ENCODE data around the gene ACLY.

ACLY gene

GRCh38 chr17:41823141-41823524 lies 95.6 kb downstream of the ACLY start:
- Histone ChIP-seq H3K27ac (ENCODE audit: low read depth, low read length) (no peak overlapping the region), H3K9me3 (ENCODE audit: control insufficient read depth, insufficient read depth, low read length) (no peaks in the 10 kb centered on the region), H3K9ac (ENCODE audit: low read depth, low read length) (no peak overlapping the region), H3K36me3 (ENCODE audit: control insufficient read depth, insufficient read depth, low read length) (peaks cover 70% of the 10 kb centered on the region), H3K4me3 (ENCODE audit: low read depth, low read length) (no peak overlapping the region), H3K4me1 (ENCODE audit: control insufficient read depth, insufficient read depth, low read length) (peaks cover 11% of the 10 kb centered on the region), H3K27me3 (ENCODE audit: control insufficient read depth, insufficient read depth, low read length) (no peaks in the 10 kb centered on the region)

DNA sequence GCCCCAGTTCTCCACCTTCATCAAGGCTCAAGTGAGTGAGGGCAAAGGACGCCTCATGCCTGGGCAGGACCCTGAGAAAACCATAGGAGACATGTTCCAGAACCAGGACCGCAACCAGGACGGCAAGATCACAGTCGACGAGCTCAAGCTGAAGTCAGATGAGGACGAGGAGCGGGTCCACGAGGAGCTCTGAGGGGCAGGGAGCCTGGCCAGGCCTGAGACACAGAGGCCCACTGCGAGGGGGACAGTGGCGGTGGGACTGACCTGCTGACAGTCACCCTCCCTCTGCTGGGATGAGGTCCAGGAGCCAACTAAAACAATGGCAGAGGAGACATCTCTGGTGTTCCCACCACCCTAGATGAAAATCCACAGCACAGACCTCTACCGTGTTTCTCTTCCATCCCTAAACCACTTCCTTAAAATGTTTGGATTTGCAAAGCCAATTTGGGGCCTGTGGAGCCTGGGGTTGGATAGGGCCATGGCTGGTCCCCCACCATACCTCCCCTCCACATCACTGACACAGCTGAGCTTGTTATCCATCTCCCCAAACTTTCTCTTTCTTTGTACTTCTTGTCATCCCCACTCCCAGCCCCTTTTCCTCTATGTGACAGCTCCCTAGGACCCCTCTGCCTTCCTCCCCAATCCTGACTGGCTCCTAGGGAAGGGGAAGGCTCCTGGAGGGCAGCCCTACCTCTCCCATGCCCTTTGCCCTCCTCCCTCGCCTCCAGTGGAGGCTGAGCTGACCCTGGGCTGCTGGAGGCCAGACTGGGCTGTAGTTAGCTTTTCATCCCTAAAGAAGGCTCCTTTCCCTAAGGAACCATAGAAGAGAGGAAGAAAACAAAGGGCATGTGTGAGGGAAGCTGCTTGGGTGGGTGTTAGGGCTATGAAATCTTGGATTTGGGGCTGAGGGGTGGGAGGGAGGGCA lies 96.3 kb downstream of the ACLY start:
- H3K36me3 ChIP-seq (ENCODE audit: control insufficient read depth, insufficient read depth, low read length), result peaks cover 66% of the 10 kb centered on the region
- no peak overlapping the region for H3K27ac ChIP-seq (ENCODE audit: low read depth, low read length)
- no peak overlapping the region for H3K4me3 ChIP-seq (ENCODE audit: low read depth, low read length)
- peaks cover 11% of the 10 kb centered on the region for H3K4me1 ChIP-seq (ENCODE audit: control insufficient read depth, insufficient read depth, low read length)
- H3K9me3 ChIP-seq (ENCODE audit: control insufficient read depth, insufficient read depth, low read length), result no peaks in the 10 kb centered on the region
- no peaks in the 10 kb centered on the region for H3K27me3 ChIP-seq (ENCODE audit: control insufficient read depth, insufficient read depth, low read length)
- no peak overlapping the region for H3K9ac ChIP-seq (ENCODE audit: low read depth, low read length)

DNA sequence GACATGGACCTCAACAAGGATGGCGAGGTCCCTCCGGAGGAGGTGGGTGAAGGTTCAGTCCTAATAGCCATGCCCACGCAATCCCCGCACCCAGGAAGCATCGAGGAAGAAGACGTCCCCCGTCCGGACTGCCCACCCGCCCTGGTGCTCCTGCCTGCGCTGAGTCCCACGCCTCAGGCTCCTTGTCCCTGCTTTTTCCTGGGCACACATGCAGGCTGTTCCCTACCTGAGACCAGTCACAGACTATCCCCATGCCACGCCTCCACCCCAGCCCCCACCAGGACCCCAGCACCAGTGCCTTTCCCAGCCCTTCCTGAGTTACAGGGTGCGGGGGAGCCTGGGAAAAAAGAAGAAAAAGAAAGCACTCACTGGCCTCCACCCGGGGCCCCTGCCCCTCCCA lies 97.0 kb downstream of the ACLY start:
- H3K36me3 ChIP-seq (ENCODE audit: control insufficient read depth, insufficient read depth, low read length), result peaks cover 62% of the 10 kb centered on the region
- no peaks in the 10 kb centered on the region for H3K27me3 ChIP-seq (ENCODE audit: control insufficient read depth, insufficient read depth, low read length)
- H3K27ac ChIP-seq (ENCODE audit: low read depth, low read length), result no peak overlapping the region
- H3K4me3 ChIP-seq (ENCODE audit: low read depth, low read length), result no peak overlapping the region
- H3K9ac ChIP-seq (ENCODE audit: low read depth, low read length), result no peak overlapping the region
- peaks cover 11% of the 10 kb centered on the region for H3K4me1 ChIP-seq (ENCODE audit: control insufficient read depth, insufficient read depth, low read length)
- H3K9me3 ChIP-seq (ENCODE audit: control insufficient read depth, insufficient read depth, low read length), result no peaks in the 10 kb centered on the region

- H3K4me1 ChIP-seq (ENCODE audit: control insufficient read depth, insufficient read depth, low read length), result peaks cover 23% of the 10 kb centered on the region
- no peaks in the 10 kb centered on the region for H3K9me3 ChIP-seq (ENCODE audit: control insufficient read depth, insufficient read depth, low read length)
- H3K27ac ChIP-seq (ENCODE audit: low read depth, low read length), result no peak overlapping the region
- no peaks in the 10 kb centered on the region for H3K27me3 ChIP-seq (ENCODE audit: control insufficient read depth, insufficient read depth, low read length)
- no peak overlapping the region for H3K9ac ChIP-seq (ENCODE audit: low read depth, low read length)
- H3K4me3 ChIP-seq (ENCODE audit: low read depth, low read length), result no peak overlapping the region
- peaks cover 44% of the 10 kb centered on the region for H3K36me3 ChIP-seq (ENCODE audit: control insufficient read depth, insufficient read depth, low read length)
These were observed 100.7 kb downstream of the ACLY start for GRCh38 chr17:41818024-41818423.
